AG04450 (cell line): Measurements from ENCODE around the gene SLAMF6. TPM values are rescaled to one million over a fixed set of nuclear protein-coding genes. Genes with fewer than 3 reads are reported as not detected.
A peak's percentile ranks its signal among the peaks of the same experiment; 100 is the strongest.

Source experiments
- CTCF ChIA-PET: fragments of 300-600, 350-600 bp; formaldehyde crosslinking; extraction: SDS; loops from one replicate; lab custom pipeline; 2022; ENCODE audit warnings: antibody characterized with exemption, inconsistent platforms; lab: Charles Lee
- POLR2A ChIA-PET: fragments of 350-600 bp; formaldehyde crosslinking; extraction: SDS; loops from one replicate; lab custom pipeline; 2021; ENCODE audit warnings: antibody characterized with exemption, inconsistent platforms; lab: Yijun Ruan, JAX
- DNase-seq: peaks from one replicate; pipeline ENCODE4 v3.0.0-alpha.2; 2011; ENCODE audit warnings: low read depth, low spot score
- H3K27ac ChIP-seq: one replicate; pipeline ENCODE4 v1.5.1; 2012; ENCODE audit warnings: low read depth, low read length, control low read depth
- H3K27me3 ChIP-seq: one replicate; pipeline ENCODE4 v1.6.0; 2012; ENCODE audit warnings: low read length; ENCODE audit not compliant: control insufficient read depth, insufficient read depth
- H3K4me3 ChIP-seq: 2 replicates; pipeline ENCODE4 v1.5.1; 2011; ENCODE audit warnings: mild to moderate bottlenecking, low read depth, low read length, control low read depth
- H3K9me3 ChIP-seq: 2 replicates; pipeline ENCODE4 v1.5.1; 2012; ENCODE audit warnings: low read length; ENCODE audit not compliant: control insufficient read depth, insufficient read depth
- CTCF ChIP-seq: IDR thresholded peaks from 2 replicates; pipeline ENCODE4 v1.5.1; 2011; ENCODE audit warnings: low read depth, low read length, control low read depth, inconsistent platforms
- polyA plus RNA-seq: library from polyadenylated mRNA; depleted of rRNA; stranded (reverse); fragments of >200 nt; gene quantifications from 2 replicates; pipeline ENCODE4 v1.2.3, GENCODE V29; 2011

The SLAMF6 gene
- polyA plus RNA-seq, 1 experiment: not detected

DNA sequence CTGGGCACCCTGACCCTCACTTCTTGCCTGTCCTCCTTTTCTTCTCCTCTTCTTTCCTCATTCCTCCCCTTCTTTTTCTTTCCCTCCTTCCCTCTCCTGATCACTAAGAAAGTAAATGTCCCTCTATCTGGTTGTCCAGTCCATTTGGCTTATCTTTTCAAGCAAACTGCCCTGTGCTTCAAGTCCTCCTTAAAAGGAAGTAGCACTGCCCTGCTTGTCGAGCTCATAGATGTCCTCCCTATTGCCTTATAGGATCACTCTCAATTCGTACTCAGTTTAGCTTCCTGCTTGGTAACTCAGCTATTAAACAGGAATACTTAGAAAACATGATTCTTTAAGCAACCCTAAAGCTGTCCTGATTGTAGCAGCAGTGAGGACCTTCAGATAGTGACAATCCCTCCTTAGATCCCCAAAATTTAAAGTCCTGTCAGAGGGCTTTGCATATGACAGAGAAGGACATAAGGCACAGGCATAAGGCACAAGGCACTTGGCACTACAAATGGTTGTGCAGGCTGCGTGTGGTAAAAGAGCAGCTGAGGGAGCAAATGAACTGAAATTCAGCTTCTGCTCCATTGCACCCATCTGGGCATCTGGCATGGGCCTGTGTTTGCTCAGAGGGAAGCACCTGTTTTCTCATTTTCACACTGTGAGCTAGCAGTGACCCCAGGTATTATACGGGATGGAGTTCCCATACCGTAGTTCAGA is 26.1 kb upstream of the SLAMF6 start:
- POLR2A ChIA-PET: no interaction called here
- CTCF ChIA-PET: no interaction called here
- Histone ChIP-seq H3K9me3 (no peaks in the 10 kb centered on the region), H3K4me3 (no peak overlapping the region), H3K27ac (no peak overlapping the region), H3K27me3 (no peaks in the 10 kb centered on the region)
- no peak for DNase-seq
- no peak for TF ChIP-seq CTCF

DNA sequence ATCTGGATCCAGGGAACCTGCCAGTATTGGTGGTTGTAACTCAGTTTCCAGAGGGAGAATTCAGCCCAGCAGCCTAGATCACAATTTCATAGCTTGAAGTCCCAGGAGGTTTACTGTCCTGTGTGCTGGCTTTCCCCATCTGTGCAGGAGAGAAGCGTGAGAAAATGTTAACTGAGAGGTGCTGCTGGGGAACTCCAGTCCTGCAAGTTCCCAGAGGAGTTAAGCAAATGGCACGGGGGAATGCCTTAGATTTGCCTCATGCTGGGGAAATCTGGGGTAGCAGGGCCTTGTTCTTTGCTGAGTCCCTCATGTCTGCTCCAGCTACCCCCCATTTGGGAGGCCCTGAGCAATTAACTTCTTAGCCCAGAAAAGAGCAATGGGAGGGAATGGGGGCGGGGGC is 25.1 kb upstream of the SLAMF6 start:
- H3K9me3 ChIP-seq: no peaks in the 10 kb centered on the region
- no peak for DNase-seq
- POLR2A ChIA-PET: no interaction called here
- H3K27ac ChIP-seq: no peak overlapping the region
- CTCF ChIA-PET: no interaction called here
- H3K27me3 ChIP-seq: no peaks in the 10 kb centered on the region
- TF ChIP-seq CTCF: no peak
- H3K4me3 ChIP-seq: no peak overlapping the region

- ChIA-PET CTCF (no interaction called here), POLR2A (no interaction called here)
- no peak for DNase-seq
Observed at GRCh38 chr1:160547422-160547821, 24.4 kb upstream of the SLAMF6 start.

GRCh38 chr1:160546942-160547341 is 23.9 kb upstream of the SLAMF6 start:
- DNase-seq: no peak
- POLR2A ChIA-PET: no interaction called here
- Histone ChIP-seq H3K27me3 (no peaks in the 10 kb centered on the region), H3K9me3 (no peaks in the 10 kb centered on the region), H3K27ac (no peak overlapping the region), H3K4me3 (no peak overlapping the region)
- no peak for TF ChIP-seq CTCF
- CTCF ChIA-PET: no interaction called here

More at GRCh38 chr1:160547422-160547821, 24.4 kb upstream of the SLAMF6 start:
- H3K4me3 ChIP-seq: no peak overlapping the region
- H3K27ac ChIP-seq: no peak overlapping the region
- no peak for TF ChIP-seq CTCF
- no peaks in the 10 kb centered on the region for H3K9me3 ChIP-seq
- H3K27me3 ChIP-seq: no peaks in the 10 kb centered on the region

DNA sequence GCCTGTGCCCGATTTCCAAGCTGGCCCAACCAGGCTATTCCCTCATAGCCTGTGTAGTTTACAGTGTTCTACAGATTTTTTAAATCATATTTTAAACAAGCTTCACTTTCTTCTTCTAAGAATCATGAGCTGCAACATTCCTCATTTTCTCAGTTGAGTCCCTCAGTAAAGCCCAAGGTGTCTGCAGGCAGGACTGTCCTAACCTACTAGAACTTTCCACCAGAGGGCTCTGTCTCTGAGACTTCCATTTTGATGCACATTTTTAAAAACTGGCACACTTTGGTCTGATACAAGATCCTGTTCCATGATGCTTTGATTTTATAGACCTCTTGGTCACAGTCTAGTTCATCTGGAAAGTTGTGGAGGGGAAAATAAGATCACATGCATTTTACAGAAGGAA is 21.6 kb upstream of the SLAMF6 start:
- Histone ChIP-seq H3K9me3 (no peaks in the 10 kb centered on the region), H3K27ac (no peak overlapping the region), H3K4me3 (no peak overlapping the region), H3K27me3 (no peaks in the 10 kb centered on the region)
- peak; percentile 48 for TF ChIP-seq CTCF
- DNase-seq: no peak
- CTCF ChIA-PET: interaction anchor here (1.3 kb wide), 1 partner anchor 10 kb away, joined by 5 read pairs; no protein-coding TSS in a partner anchor
- POLR2A ChIA-PET: no interaction called here
